GM21619 (cell line): ENCODE data around the gene OBSCN.

Experiments used
- ATAC-seq: cut with Tn5 transposase; IDR thresholded peaks from one replicate; pipeline ENCODE4 v1.9.1; 2021; ENCODE audit not compliant: unreplicated experiment

Gene OBSCN

GRCh38 chr1:228428412-228428811 is 220.6 kb downstream of the OBSCN start:
- ATAC-seq: no peak
